Lower leg skin (tissue), 4 donors: ENCODE results near the gene APPBP2. TPM values are rescaled to one million over a fixed set of nuclear protein-coding genes. Genes with fewer than 3 reads are reported as not detected.

Experiments
- DNase-seq, 2 donors: peaks; one replicate each; pipeline ENCODE4 v3.0.0-alpha.2; 2019; ENCODE audit warnings: low spot score in 2 of 2
- H3K4me3 ChIP-seq: fragments of 200-600 bp; sonication (generic); 2 replicates; pipeline ENCODE4 v1.5.1; 2017; ENCODE audit warnings: mild to moderate bottlenecking, low read depth; ENCODE audit not compliant: poor library complexity, severe bottlenecking
- CTCF ChIP-seq, 3 donors: fragments of 450-650 bp; IDR thresholded peaks; one replicate each; pipeline ENCODE4 v1.5.1; 2016; ENCODE audit warnings: antibody characterized with exemption in 3 of 3, mild to moderate bottlenecking in 3 of 3, moderate library complexity in 2 of 3
- POLR2A ChIP-seq, 2 donors: fragments of 450-650 bp; IDR thresholded peaks; one replicate each; pipeline ENCODE4 v1.6.1; 2016 to 2017; ENCODE audit warnings: antibody characterized with exemption in 2 of 2, mild to moderate bottlenecking in 1 of 2, moderate library complexity in 1 of 2
- WGBS, 2 donors: methylation state at CpG; one replicate each; pipeline ENCODE4 v1.1.5; 2018; 5-methylcytosine and 5-hydroxymethylcytosine counted together
- intact Hi-C: fragments of 100-400 bp; cut with DNase I; formaldehyde crosslinking; loops from one replicate; pipeline ENCODE4 v1.15.0; 2023; ENCODE audit warnings: low total_unique reads
- total RNA-seq, 4 donors: library from RNA; depleted of rRNA; stranded (reverse); fragments of >200 nt; gene quantifications; one replicate each; pipeline ENCODE4 v1.1.0, GENCODE V29; 2016

APPBP2 gene
- total RNA-seq, 4 donors from 2014 or later, result 14.8 to 21.6 (median 17.1) TPM

- no peak overlapping the region for H3K4me3 ChIP-seq
- DNase-seq, result no peak
- TF ChIP-seq CTCF (IDR thresholded peaks at IDR 0.05) (no peak), POLR2A (IDR thresholded peaks at IDR 0.05) (no peak)
- intact Hi-C loops, result no loop called here
- 99 to 100% methylated on average over 2 of the region's 2 CpGs for WGBS, 2 donors
Measured at GRCh38 chr17:60527701-60528100, 1.7 kb upstream of the APPBP2 start.

- DNase-seq, result no peak
- no peak for TF ChIP-seq CTCF (IDR thresholded peaks at IDR 0.05)
- TF ChIP-seq POLR2A (IDR thresholded peaks at IDR 0.05), result no peak
- intact Hi-C loops, result no loop called here
- 8 to 11% methylated on average over 6 of the region's 6 CpGs for WGBS, 2 donors
- H3K4me3 ChIP-seq, result peak overlapping the region; percentile 92
Measured at GRCh38 chr17:60526726-60527125, 684 bp upstream of the APPBP2 start.

- intact Hi-C loops, result no loop called here
- DNase-seq, result no peak
- TF ChIP-seq CTCF (IDR thresholded peaks at IDR 0.05) (no peak), POLR2A (IDR thresholded peaks at IDR 0.05) (no peak)
- H3K4me3 ChIP-seq, result peak overlapping the region; percentile 92
- WGBS, 2 donors, result 0% methylated on average over 11 of the region's 11 CpGs
Measured at GRCh38 chr17:60525328-60525684, 736 bp downstream of the APPBP2 start.

DNA sequence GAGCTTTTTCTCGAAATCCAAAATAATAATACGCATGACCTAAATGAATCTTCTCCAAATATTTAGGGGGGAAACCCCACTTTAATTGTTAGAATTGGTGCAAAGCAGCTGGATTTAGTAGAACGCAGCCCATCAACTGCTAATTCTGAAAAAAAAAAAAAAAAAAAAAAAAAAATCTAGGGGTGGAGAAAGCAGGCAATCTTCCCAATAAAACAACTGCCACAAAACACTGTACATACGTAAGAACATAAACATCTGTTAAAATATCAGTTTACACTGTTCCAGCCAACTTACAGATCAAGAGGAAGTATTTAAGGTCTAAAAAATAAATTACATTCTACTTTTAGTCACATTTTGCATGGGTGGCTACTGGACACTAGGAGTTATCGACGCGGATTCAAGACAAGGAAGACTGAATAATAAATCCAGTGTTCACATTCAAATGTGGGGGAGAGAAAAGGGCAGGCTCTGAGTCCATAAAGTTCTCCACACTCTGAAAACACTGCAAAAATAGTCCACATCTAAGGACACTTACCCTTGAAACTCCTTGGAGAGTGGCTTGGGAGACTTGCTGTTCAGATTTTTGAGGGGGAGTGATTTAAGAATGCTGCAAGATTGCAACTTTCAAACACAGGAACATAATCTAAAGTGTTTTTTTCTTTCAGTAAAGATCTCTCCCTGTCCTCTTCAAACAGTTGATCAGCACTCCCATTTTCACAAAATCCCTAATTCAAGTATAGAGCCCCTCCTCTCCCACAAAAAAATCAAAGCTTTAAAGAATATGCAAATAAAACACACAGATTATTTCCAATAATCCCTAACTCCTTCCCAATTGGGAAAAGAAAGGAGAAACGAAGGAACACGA, 1.3 kb downstream of the APPBP2 start:
- DNase-seq, result no peak
- intact Hi-C loops, result no loop called here
- TF ChIP-seq POLR2A (IDR thresholded peaks at IDR 0.05) (no peak), CTCF (IDR thresholded peaks at IDR 0.05) (no peak)
- peak overlapping the region; percentile 92 for H3K4me3 ChIP-seq
- 12 to 13% methylated on average over 9 of the region's 9 CpGs for WGBS, 2 donors

DNA sequence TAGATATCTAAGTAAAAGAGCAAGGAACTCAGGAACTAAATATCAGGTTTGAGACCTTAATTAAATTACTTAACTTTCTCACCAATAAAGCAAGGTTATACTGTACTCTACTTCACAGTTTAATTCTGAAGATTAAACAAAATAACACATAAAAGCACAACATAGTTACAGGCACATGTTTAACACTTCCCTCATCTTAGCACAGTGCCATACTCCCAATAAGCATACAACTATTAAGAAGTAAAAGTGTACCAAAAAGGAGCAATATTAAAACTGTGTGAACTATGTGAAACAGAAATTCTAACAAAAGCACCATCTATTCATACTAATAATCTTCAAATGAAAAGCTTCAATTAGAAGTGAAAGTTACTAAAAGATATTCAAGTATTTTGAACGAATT, 2.2 kb downstream of the APPBP2 start:
- no peak overlapping the region for H3K4me3 ChIP-seq
- TF ChIP-seq CTCF (IDR thresholded peaks at IDR 0.05) (no peak), POLR2A (IDR thresholded peaks at IDR 0.05) (no peak)
- no peak for DNase-seq
- WGBS, 2 donors, result 4 to 8% methylated on average over 1 of the region's 1 CpG
- intact Hi-C loops, result no loop called here
